CD4-positive, alpha-beta memory T cell (primary cell): Measurements from ENCODE around the gene NELL1. TPM values are rescaled to one million over a fixed set of nuclear protein-coding genes. Genes with fewer than 3 reads are reported as not detected.

Experiments used
- CTCF ChIA-PET: fragments of 350-600 bp; sonication (Branson Sonifier 250); formaldehyde crosslinking; loops from one replicate; lab custom pipeline; 2021; ENCODE audit warnings: inconsistent platforms; ENCODE audit not compliant: partially characterized antibody; lab: Charles Lee
- POLR2A ChIA-PET: fragments of 350-600 bp; sonication (Branson Sonifier 250); formaldehyde crosslinking; loops from one replicate; lab custom pipeline; 2021; ENCODE audit not compliant: partially characterized antibody; lab: Charles Lee
- DNase-seq, 5 donors: peaks; one replicate each; pipeline versions ENCODE4 v3.0.0 to v3.0.0-alpha.2; 2020 to 2022; ENCODE audit warnings: mixed read lengths in 1 of 5
- H3K27ac ChIP-seq: one replicate; pipeline ENCODE4 v1.7.0; 2013; ENCODE audit warnings: low read depth, low read length
- H3K27me3 ChIP-seq: 2 replicates; pipeline ENCODE4 v1.7.0; 2013; ENCODE audit warnings: mild to moderate bottlenecking, low read length, moderate library complexity; ENCODE audit not compliant: insufficient read depth
- H3K36me3 ChIP-seq: 2 replicates; pipeline ENCODE4 v1.7.0; 2013; ENCODE audit warnings: mild to moderate bottlenecking, low read length, moderate library complexity; ENCODE audit not compliant: insufficient read depth
- H3K4me1 ChIP-seq: 2 replicates; pipeline ENCODE4 v1.7.0; 2013; ENCODE audit warnings: mild to moderate bottlenecking, low read length, moderate library complexity; ENCODE audit not compliant: insufficient read depth
- H3K4me3 ChIP-seq, 2 donors: one replicate each; pipeline ENCODE4 v1.7.0; 2013; ENCODE audit warnings: low read length in 2 of 2, mild to moderate bottlenecking in 1 of 2
- H3K9me3 ChIP-seq, 2 donors: one replicate each; pipeline ENCODE4 v1.7.0; 2013; ENCODE audit warnings: low read length in 2 of 2, control low read depth in 1 of 2; ENCODE audit not compliant: control insufficient read depth in 1 of 2
- H3K27ac Mint-ChIP-seq, 7 donors: one replicate each; pipeline ENCODE4 v1.8.0; 2020 to 2021; ENCODE audit warnings: mixed read lengths in 7 of 7, mild to moderate bottlenecking in 6 of 7, inconsistent platforms in 3 of 7, moderate library complexity in 3 of 7
- H3K27me3 Mint-ChIP-seq, 2 donors: one replicate each; pipeline ENCODE4 v1.8.0; 2020 to 2021; ENCODE audit warnings: mixed read lengths in 2 of 2
- H3K36me3 Mint-ChIP-seq, 2 donors: one replicate each; pipeline ENCODE4 v1.8.0; 2020 to 2021; ENCODE audit warnings: mixed read lengths in 2 of 2, inconsistent platforms in 1 of 2, mild to moderate bottlenecking in 1 of 2
- H3K4me1 Mint-ChIP-seq, 4 donors: one replicate each; pipeline ENCODE4 v1.8.0; 2020 to 2021; ENCODE audit warnings: mixed read lengths in 4 of 4, mild to moderate bottlenecking in 1 of 4
- H3K4me3 Mint-ChIP-seq, 8 donors: one replicate each; pipeline ENCODE4 v1.8.0; 2020 to 2021; ENCODE audit warnings: mixed read lengths in 8 of 8, mild to moderate bottlenecking in 7 of 8, moderate library complexity in 6 of 8, inconsistent platforms in 3 of 8
- H3K9me3 Mint-ChIP-seq, 8 donors: one replicate each; pipeline ENCODE4 v1.8.0; 2020 to 2021; ENCODE audit warnings: mixed read lengths in 8 of 8, mild to moderate bottlenecking in 5 of 8, inconsistent platforms in 3 of 8, moderate library complexity in 1 of 8
- intact Hi-C: fragments of 100-400 bp; cut with micrococcal nuclease; formaldehyde crosslinking; loops from one replicate; pipeline ENCODE4 v1.15.1; 2023
- polyA plus RNA-seq, 2 donors: library from polyadenylated mRNA; unstranded; fragments of 300-500 nt; fragmentation: Illumina TruSeq; gene quantifications; one replicate each; pipeline ENCODE4 v1.2.3, GENCODE V29; 2021
- total RNA-seq, 2 experiments: library from RNA; stranded (reverse); gene quantifications; one replicate each; pipeline ENCODE4 v1.2.3, GENCODE V29; 2021

The NELL1 gene
- total and polyA plus RNA-seq, 4 experiments from 2014 or later = not detected

GRCh38 chr11:21537980-21538379 lies 868.6 kb downstream of the NELL1 start:
- POLR2A ChIA-PET = no interaction called here
- CTCF ChIA-PET = no interaction called here
- H3K27ac ChIP-seq = no peak overlapping the region
- intact Hi-C loops = no loop called here
- no peaks in the 10 kb centered on the region for H3K27me3 ChIP-seq
- no peak overlapping the region for H3K4me3 ChIP-seq
- DNase-seq = no peak
- no peaks in the 10 kb centered on the region for H3K27me3 Mint-ChIP-seq
- no peaks in the 10 kb centered on the region for H3K4me1 Mint-ChIP-seq
- peaks cover 0 to 14% (median 4%) of the 10 kb centered on the region in 8 donors for H3K9me3 Mint-ChIP-seq
- no peaks in the 10 kb centered on the region for H3K36me3 Mint-ChIP-seq
- H3K27ac Mint-ChIP-seq = no peak overlapping the region
- H3K4me1 ChIP-seq = no peaks in the 10 kb centered on the region
- H3K4me3 Mint-ChIP-seq = no peak overlapping the region
- no peaks in the 10 kb centered on the region for H3K36me3 ChIP-seq
- no peaks in the 10 kb centered on the region for H3K9me3 ChIP-seq

- no peak for DNase-seq
- H3K4me1 ChIP-seq = no peaks in the 10 kb centered on the region
- CTCF ChIA-PET = no interaction called here
- H3K9me3 ChIP-seq = no peaks in the 10 kb centered on the region
- no peaks in the 10 kb centered on the region for H3K36me3 ChIP-seq
- no peak overlapping the region for H3K4me3 ChIP-seq
- H3K27ac Mint-ChIP-seq = no peak overlapping the region
- POLR2A ChIA-PET = no interaction called here
- no peaks in the 10 kb centered on the region for H3K4me1 Mint-ChIP-seq
- H3K4me3 Mint-ChIP-seq = no peak overlapping the region
- no peaks in the 10 kb centered on the region for H3K36me3 Mint-ChIP-seq
- no peaks in the 10 kb centered on the region for H3K27me3 Mint-ChIP-seq
- H3K9me3 Mint-ChIP-seq = peaks cover 0 to 12% (median 4%) of the 10 kb centered on the region in 8 donors
- intact Hi-C loops = no loop called here
- no peak overlapping the region for H3K27ac ChIP-seq
- H3K27me3 ChIP-seq = no peaks in the 10 kb centered on the region
Measured at GRCh38 chr11:21541187-21541751, 871.9 kb downstream of the NELL1 start.

- H3K27ac ChIP-seq = no peak overlapping the region
- H3K4me1 ChIP-seq = no peaks in the 10 kb centered on the region
- H3K4me3 ChIP-seq = no peak overlapping the region
- DNase-seq = no peak
- intact Hi-C loops = no loop called here
- H3K4me1 Mint-ChIP-seq = no peaks in the 10 kb centered on the region
- H3K9me3 Mint-ChIP-seq = peaks cover 3 to 19% (median 8%) of the 10 kb centered on the region in 8 donors
- H3K27me3 ChIP-seq = no peaks in the 10 kb centered on the region
- CTCF ChIA-PET = no interaction called here
- H3K4me3 Mint-ChIP-seq = no peak overlapping the region
- no peaks in the 10 kb centered on the region for H3K9me3 ChIP-seq
- H3K27me3 Mint-ChIP-seq = no peaks in the 10 kb centered on the region
- no peaks in the 10 kb centered on the region for H3K36me3 ChIP-seq
- H3K27ac Mint-ChIP-seq = no peak overlapping the region
- no peaks in the 10 kb centered on the region for H3K36me3 Mint-ChIP-seq
- POLR2A ChIA-PET = no interaction called here
Measured at GRCh38 chr11:21543901-21544300, 874.5 kb downstream of the NELL1 start.

- intact Hi-C loops = no loop called here
- CTCF ChIA-PET = no interaction called here
- no peaks in the 10 kb centered on the region for H3K4me1 Mint-ChIP-seq
- no peak overlapping the region for H3K27ac Mint-ChIP-seq
- Histone ChIP-seq H3K4me1 (no peaks in the 10 kb centered on the region), H3K27me3 (no peaks in the 10 kb centered on the region), H3K9me3 (no peaks in the 10 kb centered on the region), H3K27ac (no peak overlapping the region), H3K36me3 (no peaks in the 10 kb centered on the region), H3K4me3 (no peak overlapping the region)
- no peak for DNase-seq
- POLR2A ChIA-PET = no interaction called here
- H3K9me3 Mint-ChIP-seq = peaks cover 0 to 17% (median 8%) of the 10 kb centered on the region in 8 donors
- H3K27me3 Mint-ChIP-seq = no peaks in the 10 kb centered on the region
- H3K4me3 Mint-ChIP-seq = no peak overlapping the region
- no peaks in the 10 kb centered on the region for H3K36me3 Mint-ChIP-seq
Measured at GRCh38 chr11:21545699-21546098, 876.3 kb downstream of the NELL1 start.

DNA sequence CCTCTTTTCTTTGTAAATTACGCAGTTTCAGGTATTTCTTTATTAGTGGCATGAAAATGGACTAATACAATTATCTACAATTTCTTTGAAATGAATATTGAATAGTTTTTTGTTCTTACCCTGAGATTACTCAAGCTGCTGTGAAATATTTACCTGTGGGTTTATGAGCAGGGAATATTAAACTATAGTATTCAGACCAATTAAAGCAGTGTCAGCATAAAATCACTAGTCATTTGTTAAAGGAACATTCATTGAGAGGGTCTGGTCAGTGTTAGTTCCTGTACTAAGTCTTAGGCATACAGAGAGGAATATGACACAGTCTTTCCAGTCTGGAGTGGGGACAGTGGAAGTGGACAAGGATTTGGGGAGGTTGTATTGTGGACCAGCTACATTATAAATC lies 877.3 kb downstream of the NELL1 start:
- Histone ChIP-seq H3K27ac (no peak overlapping the region), H3K4me1 (no peaks in the 10 kb centered on the region), H3K36me3 (no peaks in the 10 kb centered on the region), H3K4me3 (no peak overlapping the region), H3K27me3 (no peaks in the 10 kb centered on the region), H3K9me3 (no peaks in the 10 kb centered on the region)
- H3K9me3 Mint-ChIP-seq = peaks cover 0 to 16% (median 8%) of the 10 kb centered on the region in 8 donors
- no peak overlapping the region for H3K4me3 Mint-ChIP-seq
- ChIA-PET POLR2A (no interaction called here), CTCF (no interaction called here)
- H3K27me3 Mint-ChIP-seq = no peaks in the 10 kb centered on the region
- H3K4me1 Mint-ChIP-seq = no peaks in the 10 kb centered on the region
- intact Hi-C loops = no loop called here
- no peaks in the 10 kb centered on the region for H3K36me3 Mint-ChIP-seq
- no peak overlapping the region for H3K27ac Mint-ChIP-seq
- DNase-seq = no peak

DNA sequence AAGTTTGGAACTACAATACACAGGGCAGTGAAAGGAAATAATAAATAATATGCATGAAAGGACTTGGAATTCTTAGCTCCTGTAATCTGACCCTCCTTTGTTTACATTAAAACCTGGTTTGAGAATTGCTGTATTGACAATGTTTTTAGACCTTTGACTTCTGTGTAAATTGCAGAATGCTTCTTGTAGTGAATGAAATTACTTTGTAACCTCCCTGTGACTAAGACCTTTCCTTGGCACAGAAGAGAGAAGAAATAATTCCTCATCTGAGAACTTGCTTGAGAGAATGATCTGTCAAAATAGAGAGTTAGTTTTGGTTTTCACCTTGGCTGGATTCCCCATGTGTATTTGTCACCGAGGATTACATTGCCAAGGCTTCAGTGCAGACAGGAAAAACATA lies 883.5 kb downstream of the NELL1 start:
- no peaks in the 10 kb centered on the region for H3K9me3 ChIP-seq
- no peak overlapping the region for H3K27ac ChIP-seq
- Mint-ChIP-seq H3K27ac (no peak overlapping the region), H3K4me1 (no peaks in the 10 kb centered on the region), H3K27me3 (no peaks in the 10 kb centered on the region), H3K4me3 (no peak overlapping the region), H3K36me3 (no peaks in the 10 kb centered on the region), H3K9me3 (peaks cover under 1 to 10% (median 6%) of the 10 kb centered on the region in 8 donors)
- H3K4me1 ChIP-seq = no peaks in the 10 kb centered on the region
- intact Hi-C loops = no loop called here
- ChIA-PET CTCF (no interaction called here), POLR2A (no interaction called here)
- H3K4me3 ChIP-seq = no peak overlapping the region
- no peak for DNase-seq
- no peaks in the 10 kb centered on the region for H3K27me3 ChIP-seq
- H3K36me3 ChIP-seq = no peaks in the 10 kb centered on the region

DNA sequence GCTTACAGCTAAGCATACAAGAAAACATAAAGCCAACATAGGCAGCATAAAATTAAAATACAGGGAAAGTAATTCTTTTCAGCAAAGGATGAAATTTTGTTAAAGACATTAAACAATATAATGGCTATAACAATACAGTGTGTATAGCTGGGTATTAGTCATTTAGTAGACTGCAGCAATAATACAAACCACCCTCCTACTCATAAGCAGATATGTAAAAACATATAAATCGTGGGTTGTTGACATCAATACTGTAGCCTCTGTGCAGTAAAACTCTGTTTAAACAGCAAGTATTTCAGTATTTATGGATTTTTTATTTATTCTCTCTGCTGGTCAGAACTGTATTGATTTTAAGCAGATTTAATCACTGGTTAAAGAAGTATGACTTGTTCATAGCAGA lies 884.4 kb downstream of the NELL1 start:
- H3K27ac ChIP-seq = no peak overlapping the region
- peaks cover 0 to 7% (median 4%) of the 10 kb centered on the region in 8 donors for H3K9me3 Mint-ChIP-seq
- intact Hi-C loops = no loop called here
- POLR2A ChIA-PET = no interaction called here
- H3K9me3 ChIP-seq = no peaks in the 10 kb centered on the region
- H3K36me3 ChIP-seq = no peaks in the 10 kb centered on the region
- H3K27me3 ChIP-seq = no peaks in the 10 kb centered on the region
- no peak overlapping the region for H3K27ac Mint-ChIP-seq
- no peaks in the 10 kb centered on the region for H3K4me1 Mint-ChIP-seq
- no peaks in the 10 kb centered on the region for H3K36me3 Mint-ChIP-seq
- H3K27me3 Mint-ChIP-seq = no peaks in the 10 kb centered on the region
- CTCF ChIA-PET = no interaction called here
- H3K4me1 ChIP-seq = no peaks in the 10 kb centered on the region
- no peak for DNase-seq
- no peak overlapping the region for H3K4me3 ChIP-seq
- no peak overlapping the region for H3K4me3 Mint-ChIP-seq

DNA sequence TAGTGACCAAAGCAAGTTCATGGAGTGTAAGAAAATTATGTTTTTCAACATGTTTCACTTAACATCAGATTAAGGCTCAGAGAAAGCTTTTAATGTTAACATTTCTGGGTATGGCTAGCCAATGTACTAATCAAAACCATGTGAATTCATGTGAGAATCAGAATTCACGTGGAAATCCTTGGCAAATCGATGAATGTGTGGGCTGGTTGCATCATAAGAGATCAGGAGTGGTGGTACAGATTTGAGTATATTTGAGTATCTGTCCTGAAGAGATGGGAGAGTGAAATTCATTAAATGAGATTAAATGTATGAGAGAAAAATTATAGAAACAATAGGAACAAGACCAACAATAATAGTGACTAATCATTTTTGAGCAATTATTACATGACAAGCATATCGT lies 884.9 kb downstream of the NELL1 start:
- Histone ChIP-seq H3K4me3 (no peak overlapping the region), H3K9me3 (no peaks in the 10 kb centered on the region), H3K36me3 (no peaks in the 10 kb centered on the region), H3K27ac (no peak overlapping the region), H3K27me3 (no peaks in the 10 kb centered on the region), H3K4me1 (no peaks in the 10 kb centered on the region)
- no peaks in the 10 kb centered on the region for H3K36me3 Mint-ChIP-seq
- H3K4me3 Mint-ChIP-seq = no peak overlapping the region
- no peak for DNase-seq
- ChIA-PET POLR2A (no interaction called here), CTCF (no interaction called here)
- intact Hi-C loops = no loop called here
- peaks cover 0 to 7% (median 5%) of the 10 kb centered on the region in 8 donors for H3K9me3 Mint-ChIP-seq
- H3K27me3 Mint-ChIP-seq = no peaks in the 10 kb centered on the region
- no peaks in the 10 kb centered on the region for H3K4me1 Mint-ChIP-seq
- H3K27ac Mint-ChIP-seq = no peak overlapping the region
